K562 (cell line): ENCODE results near the gene XRCC2. TPM values are rescaled to one million over a fixed set of nuclear protein-coding genes. Genes with fewer than 3 reads are reported as not detected.

Experiments used
- ATAC-seq: fragments of 200-7000 bp; cut with Tn5 transposase; 3 replicates; pipeline ENCODE4 v1.9.1; 2020; ENCODE audit warnings: moderate library complexity
- BruUV-seq: library from RNA; stranded (reverse); fragments of 400-500 nt; replicated peaks from 2 replicates; lab custom pipeline; 2021; lab: Mats Ljungman, UMichigan
- CTCF ChIA-PET: fragments of 300-600 bp; formaldehyde crosslinking; extraction: SDS; loops from one replicate; lab custom pipeline; 2021; ENCODE audit warnings: low intra/inter-chr PET ratio; lab: Yijun Ruan, JAX
- POLR2A ChIA-PET: fragments of 300-600, 350-650 bp; sonication (Branson Sonifier 250); formaldehyde crosslinking; extraction: SDS; loops from one replicate; lab custom pipeline; 2021; ENCODE audit warnings: antibody characterized with exemption, inconsistent platforms; lab: Yijun Ruan, JAX
- DNase-seq, 4 experiments: peaks; one replicate each; pipeline versions ENCODE4 v3.0.0 to v3.0.0-alpha.2; 2011 to 2018; ENCODE audit warnings: low spot score in 3 of 4, mixed read lengths in 3 of 4; ENCODE audit errors: extremely low read depth in 1 of 4
- FAIRE-seq: peaks from 2 replicates; lab custom pipeline; 2011; peaks lifted over from hg19 to GRCh38; lab: Jason Lieb, UNC
- H2AFZ ChIP-seq: 2 replicates; pipeline ENCODE4 v1.6.0; 2011; ENCODE audit warnings: low read depth, low read length, control low read depth, inconsistent platforms
- H3K27ac ChIP-seq: fragments of 200-600 bp; 3 replicates; pipeline ENCODE4 v1.8.0; 2011; ENCODE audit warnings: low read depth, mild to moderate bottlenecking, control low read depth, inconsistent platforms, low read length, moderate library complexity, mixed read lengths; ENCODE audit errors: extremely low read depth
- H3K27me3 ChIP-seq, 2 experiments: fragments of 300-600 bp in 1 of 2; 2 replicates in 1 of 2; 3 replicates in 1 of 2; pipeline versions ENCODE4 v1.6.0 to v1.8.0; 2011; ENCODE audit warnings: inconsistent platforms in 2 of 2, low read length in 2 of 2, mild to moderate bottlenecking in 1 of 2, mixed read lengths in 1 of 2, moderate library complexity in 1 of 2; ENCODE audit not compliant: control insufficient read depth in 2 of 2, insufficient read depth in 2 of 2
- H3K36me3 ChIP-seq: fragments of 300-600 bp; 3 replicates; pipeline ENCODE4 v1.8.0; 2011; ENCODE audit warnings: mild to moderate bottlenecking, low read length, inconsistent platforms; ENCODE audit not compliant: control insufficient read depth, insufficient read depth
- H3K4me1 ChIP-seq, 2 experiments: fragments of 200-600 bp in 1 of 2; replicated peaks in 1 of 2; 2 replicates in 1 of 2; 3 replicates in 1 of 2; pipeline versions ENCODE4 v1.5.1 to v1.8.0; 2011; ENCODE audit warnings: inconsistent platforms in 2 of 2, low read length in 2 of 2, mild to moderate bottlenecking in 1 of 2, mixed read lengths in 1 of 2, moderate library complexity in 1 of 2; ENCODE audit not compliant: control insufficient read depth in 2 of 2, insufficient read depth in 2 of 2
- H3K4me2 ChIP-seq: 2 replicates; pipeline ENCODE4 v1.6.1; 2011; ENCODE audit warnings: low read length, control low read depth, inconsistent platforms, mixed read lengths; ENCODE audit not compliant: insufficient read depth
- H3K4me3 ChIP-seq: fragments of 200-600 bp; sonication (generic), shearing (Covaris generic); 2 replicates; pipeline ENCODE4 v1.5.1; 2016; ENCODE audit warnings: control low read depth, inconsistent platforms
- H3K79me2 ChIP-seq: fragments of 200-600 bp; 3 replicates; pipeline ENCODE4 v1.8.0; 2011; ENCODE audit warnings: low read length, inconsistent platforms; ENCODE audit not compliant: control insufficient read depth, insufficient read depth
- H3K9ac ChIP-seq, 2 experiments: 2 replicates each; pipeline versions ENCODE4 v1.6.0 to v1.6.1; 2011; ENCODE audit warnings: low read depth in 2 of 2, low read length in 2 of 2, control low read depth in 1 of 2, inconsistent platforms in 1 of 2, mild to moderate bottlenecking in 1 of 2, mixed read lengths in 1 of 2; ENCODE audit not compliant: insufficient read depth in 1 of 2
- H3K9me1 ChIP-seq: one replicate; pipeline ENCODE4 v1.6.0; 2011; ENCODE audit warnings: inconsistent platforms, mild to moderate bottlenecking, low read length, moderate library complexity; ENCODE audit not compliant: control insufficient read depth, insufficient read depth
- H3K9me3 ChIP-seq: replicated peaks from 2 replicates; pipeline ENCODE4 v1.5.1; 2011; ENCODE audit warnings: low read depth, low read length, inconsistent platforms; ENCODE audit not compliant: control insufficient read depth, insufficient read depth
- H4K20me1 ChIP-seq: replicated peaks from 2 replicates; pipeline ENCODE4 v1.6.1; 2011; ENCODE audit warnings: low read length, inconsistent platforms, mixed read lengths; ENCODE audit not compliant: control insufficient read depth, insufficient read depth
- EP400 ChIP-seq: fragments of 450-650 bp; IDR thresholded peaks from 2 replicates; pipeline ENCODE4 v1.6.1; 2017; ENCODE audit warnings: antibody characterized with exemption, mild to moderate bottlenecking, moderate library complexity
- MEF2A ChIP-seq: IDR thresholded peaks from 2 replicates; pipeline ENCODE4 v1.6.1; 2011; ENCODE audit warnings: low read depth, mild to moderate bottlenecking, low read length, moderate library complexity; ENCODE audit not compliant: control insufficient read depth
- MEIS2 ChIP-seq: fragments of 450-650 bp; IDR thresholded peaks from 2 replicates; pipeline ENCODE4 v1.6.1; 2014; ENCODE audit warnings: mild to moderate bottlenecking; ENCODE audit not compliant: partially characterized antibody
- NFE2L1 ChIP-seq: fragments of 450-650 bp; IDR thresholded peaks from 2 replicates; pipeline ENCODE4 v1.6.1; 2016; ENCODE audit warnings: missing genetic modification characterization, low read depth, mild to moderate bottlenecking, missing compliant biosample characterization, moderate library complexity, borderline replicate concordance
- NR2F6 ChIP-seq: fragments of 450-650 bp; formaldehyde crosslinking; IDR thresholded peaks from 2 replicates; pipeline ENCODE4 v1.4.0; 2020; ENCODE audit warnings: mild to moderate bottlenecking
- POLR2AphosphoS5 ChIP-seq: IDR thresholded peaks from 2 replicates; pipeline ENCODE4 v1.6.1; 2011; ENCODE audit warnings: mild to moderate bottlenecking, low read depth, low read length, moderate library complexity; ENCODE audit not compliant: control insufficient read depth, insufficient read depth
- SIN3B ChIP-seq: fragments of 450-650 bp; IDR thresholded peaks from 2 replicates; pipeline ENCODE4 v1.6.1; 2017; ENCODE audit warnings: low read depth, mild to moderate bottlenecking, moderate library complexity
- WGBS: fragments of 100-300 bp; shearing (Covaris generic); methylation state at CpG from one replicate; pipeline ENCODE4 v1.1.6; 2016; ENCODE audit warnings: low coverage, mixed read lengths; ENCODE audit not compliant: insufficient coverage; ENCODE audit errors: missing lambda C conversion rate; 5-methylcytosine and 5-hydroxymethylcytosine counted together
- in situ Hi-C: fragments of 300-500 bp; cut with MboI; formaldehyde crosslinking; loops from 4 replicates; pipeline ENCODE4 v1.15.0; 2018; ENCODE audit warnings: inconsistent platforms, mixed read lengths
- intact Hi-C: fragments of 100-400 bp; cut with micrococcal nuclease; formaldehyde crosslinking; loops from 2 replicates; pipeline ENCODE4 v1.14.2; 2022
- polyA plus RNA-seq, 8 experiments: library from polyadenylated mRNA; depleted of rRNA in 4 of 8; stranded (reverse) in 5 of 8; unstranded in 3 of 8; fragments of >200 nt; fragmentation: Nextera tagmentation in 2 of 8; fragmentation: Illumina TruSeq in 1 of 8; extraction: Ambion mirVana in 2 of 8; extraction: Trizol in 1 of 8; gene quantifications; 2 replicates each; pipeline versions ENCODE4 v1.2.1 to v1.2.3, GENCODE V29; 2011 to 2014; ENCODE audit warnings: inconsistent platforms in 1 of 8, missing spikeins in 1 of 8
- total RNA-seq, 7 experiments: library from RNA; depleted of rRNA in 6 of 7; stranded (reverse); fragments of >200 nt in 6 of 7; fragmentation: Illumina TruSeq in 2 of 7; extraction: Trizol in 2 of 7; gene quantifications; 2 replicates each; pipeline versions ENCODE4 v1.2.1 to v1.2.3, GENCODE V29; 2011 to 2021; ENCODE audit warnings: low replicate concordance in 1 of 7
- TF ChIP-seq, protein P1 (sequence below): fragments of 250-450 bp; sonication (Bioruptor Pico); IDR thresholded peaks from 2 replicates; pipeline ENCODE4 v1.4.0; 2020
- TF ChIP-seq, protein P2 (sequence below): fragments of 450-650 bp; formaldehyde crosslinking; IDR thresholded peaks from 2 replicates; pipeline ENCODE4 v1.4.0; 2020; ENCODE audit warnings: mild to moderate bottlenecking
- TF ChIP-seq, protein P3 (sequence below), 2 experiments: fragments of 450-650 bp in 1 of 2; sonication (generic) in 1 of 2; formaldehyde crosslinking in 1 of 2; IDR thresholded peaks in 1 of 2; conservative IDR thresholded peaks in 1 of 2; 2 replicates each; pipeline versions ENCODE4 v1.6.1 to v1.8.1; 2016 to 2023; ENCODE audit warnings: mild to moderate bottlenecking in 2 of 2, moderate library complexity in 2 of 2, inconsistent platforms in 1 of 2, missing genetic modification reagents in 1 of 2
- TF ChIP-seq, protein P4 (sequence below): fragments of 450-650 bp; IDR thresholded peaks from 2 replicates; pipeline ENCODE4 v1.6.1; 2016; ENCODE audit warnings: missing biosample characterization, missing genetic modification characterization

Gene XRCC2
- total and polyA plus RNA-seq, 9 of the 15 experiments (the other 6 are each of a cell fraction or from before 2014, with no cell fraction given): 16.2 to 58.0 (median 39.8) TPM

GRCh38 chr7:152633504-152633903, 42.4 kb downstream of the XRCC2 start (continued):
- TF ChIP-seq POLR2AphosphoS5 (no peak), SIN3B (no peak)
- TF ChIP-seq, protein P1, sequence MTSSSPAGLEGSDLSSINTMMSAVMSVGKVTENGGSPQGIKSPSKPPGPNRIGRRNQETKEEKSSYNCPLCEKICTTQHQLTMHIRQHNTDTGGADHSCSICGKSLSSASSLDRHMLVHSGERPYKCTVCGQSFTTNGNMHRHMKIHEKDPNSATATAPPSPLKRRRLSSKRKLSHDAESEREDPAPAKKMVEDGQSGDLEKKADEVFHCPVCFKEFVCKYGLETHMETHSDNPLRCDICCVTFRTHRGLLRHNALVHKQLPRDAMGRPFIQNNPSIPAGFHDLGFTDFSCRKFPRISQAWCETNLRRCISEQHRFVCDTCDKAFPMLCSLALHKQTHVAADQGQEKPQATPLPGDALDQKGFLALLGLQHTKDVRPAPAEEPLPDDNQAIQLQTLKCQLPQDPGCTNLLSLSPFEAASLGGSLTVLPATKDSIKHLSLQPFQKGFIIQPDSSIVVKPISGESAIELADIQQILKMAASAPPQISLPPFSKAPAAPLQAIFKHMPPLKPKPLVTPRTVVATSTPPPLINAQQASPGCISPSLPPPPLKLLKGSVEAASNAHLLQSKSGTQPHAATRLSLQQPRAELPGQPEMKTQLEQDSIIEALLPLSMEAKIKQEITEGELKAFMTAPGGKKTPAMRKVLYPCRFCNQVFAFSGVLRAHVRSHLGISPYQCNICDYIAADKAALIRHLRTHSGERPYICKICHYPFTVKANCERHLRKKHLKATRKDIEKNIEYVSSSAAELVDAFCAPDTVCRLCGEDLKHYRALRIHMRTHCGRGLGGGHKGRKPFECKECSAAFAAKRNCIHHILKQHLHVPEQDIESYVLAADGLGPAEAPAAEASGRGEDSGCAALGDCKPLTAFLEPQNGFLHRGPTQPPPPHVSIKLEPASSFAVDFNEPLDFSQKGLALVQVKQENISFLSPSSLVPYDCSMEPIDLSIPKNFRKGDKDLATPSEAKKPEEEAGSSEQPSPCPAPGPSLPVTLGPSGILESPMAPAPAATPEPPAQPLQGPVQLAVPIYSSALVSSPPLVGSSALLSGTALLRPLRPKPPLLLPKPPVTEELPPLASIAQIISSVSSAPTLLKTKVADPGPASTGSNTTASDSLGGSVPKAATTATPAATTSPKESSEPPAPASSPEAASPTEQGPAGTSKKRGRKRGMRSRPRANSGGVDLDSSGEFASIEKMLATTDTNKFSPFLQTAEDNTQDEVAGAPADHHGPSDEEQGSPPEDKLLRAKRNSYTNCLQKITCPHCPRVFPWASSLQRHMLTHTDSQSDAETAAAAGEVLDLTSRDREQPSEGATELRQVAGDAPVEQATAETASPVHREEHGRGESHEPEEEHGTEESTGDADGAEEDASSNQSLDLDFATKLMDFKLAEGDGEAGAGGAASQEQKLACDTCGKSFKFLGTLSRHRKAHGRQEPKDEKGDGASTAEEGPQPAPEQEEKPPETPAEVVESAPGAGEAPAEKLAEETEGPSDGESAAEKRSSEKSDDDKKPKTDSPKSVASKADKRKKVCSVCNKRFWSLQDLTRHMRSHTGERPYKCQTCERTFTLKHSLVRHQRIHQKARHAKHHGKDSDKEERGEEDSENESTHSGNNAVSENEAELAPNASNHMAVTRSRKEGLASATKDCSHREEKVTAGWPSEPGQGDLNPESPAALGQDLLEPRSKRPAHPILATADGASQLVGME (CRISPR knock-in tag): no peak

- peak overlapping the region; percentile 48 for H3K4me2 ChIP-seq
- TF ChIP-seq, protein P2, sequence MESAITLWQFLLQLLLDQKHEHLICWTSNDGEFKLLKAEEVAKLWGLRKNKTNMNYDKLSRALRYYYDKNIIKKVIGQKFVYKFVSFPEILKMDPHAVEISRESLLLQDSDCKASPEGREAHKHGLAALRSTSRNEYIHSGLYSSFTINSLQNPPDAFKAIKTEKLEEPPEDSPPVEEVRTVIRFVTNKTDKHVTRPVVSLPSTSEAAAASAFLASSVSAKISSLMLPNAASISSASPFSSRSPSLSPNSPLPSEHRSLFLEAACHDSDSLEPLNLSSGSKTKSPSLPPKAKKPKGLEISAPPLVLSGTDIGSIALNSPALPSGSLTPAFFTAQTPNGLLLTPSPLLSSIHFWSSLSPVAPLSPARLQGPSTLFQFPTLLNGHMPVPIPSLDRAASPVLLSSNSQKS (CRISPR knock-in tag): no peak
- TF ChIP-seq, protein P3, sequence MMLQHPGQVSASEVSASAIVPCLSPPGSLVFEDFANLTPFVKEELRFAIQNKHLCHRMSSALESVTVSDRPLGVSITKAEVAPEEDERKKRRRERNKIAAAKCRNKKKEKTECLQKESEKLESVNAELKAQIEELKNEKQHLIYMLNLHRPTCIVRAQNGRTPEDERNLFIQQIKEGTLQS (IDR thresholded peaks at IDR 0.05): peak; percentile 68
- TF ChIP-seq, protein P3 (CRISPR knock-in tag; conservative IDR thresholded peaks at IDR 0.05): no peak
- TF ChIP-seq, protein P4, sequence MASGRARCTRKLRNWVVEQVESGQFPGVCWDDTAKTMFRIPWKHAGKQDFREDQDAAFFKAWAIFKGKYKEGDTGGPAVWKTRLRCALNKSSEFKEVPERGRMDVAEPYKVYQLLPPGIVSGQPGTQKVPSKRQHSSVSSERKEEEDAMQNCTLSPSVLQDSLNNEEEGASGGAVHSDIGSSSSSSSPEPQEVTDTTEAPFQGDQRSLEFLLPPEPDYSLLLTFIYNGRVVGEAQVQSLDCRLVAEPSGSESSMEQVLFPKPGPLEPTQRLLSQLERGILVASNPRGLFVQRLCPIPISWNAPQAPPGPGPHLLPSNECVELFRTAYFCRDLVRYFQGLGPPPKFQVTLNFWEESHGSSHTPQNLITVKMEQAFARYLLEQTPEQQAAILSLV (tag): no peak
- TF ChIP-seq NR2F6 (CRISPR knock-in tag) (no peak), MEIS2 (no peak), MEF2A (no peak), EP400 (no peak), NFE2L1 (no peak)
Measured at GRCh38 chr7:152633072-152633471, 42.9 kb downstream of the XRCC2 start.

More at GRCh38 chr7:152633072-152633471, 42.9 kb downstream of the XRCC2 start:
- DNase-seq (no peak), FAIRE-seq (peak; percentile 37), ATAC-seq (peak; percentile 61)
- no peaks in the 10 kb centered on the region for H3K79me2 ChIP-seq
- H2AFZ ChIP-seq: peak overlapping the region; percentile 73
- no peaks in the 10 kb centered on the region for H3K9me3 ChIP-seq
- BruUV-seq: no TSS peak
- intact Hi-C loops: no loop called here
- WGBS: 20% methylated on average over 8 of the region's 8 CpGs
- peak overlapping the region in 1 of 2 experiments; percentile 62; a peak in 1 of 4 replicates for H3K9ac ChIP-seq
- H3K27ac ChIP-seq: no peak overlapping the region
- in situ Hi-C loops: no loop called here
- CTCF ChIA-PET: interaction anchor here (0.7 kb wide), 1 partner anchor 380 kb away, joined by 3 read pairs; no protein-coding TSS in a partner anchor
- H4K20me1 ChIP-seq: no peaks in the 10 kb centered on the region
- POLR2A ChIA-PET: no interaction called here
- no peaks in the 10 kb centered on the region; a peak in 3 of 5 replicates for H3K27me3 ChIP-seq
- no peak overlapping the region for H3K4me3 ChIP-seq
- peaks cover 6 to 8% of the 10 kb centered on the region in 2 experiments; a peak in 2 of 5 replicates for H3K4me1 ChIP-seq
- no peaks in the 10 kb centered on the region for H3K36me3 ChIP-seq
- no peaks in the 10 kb centered on the region for H3K9me1 ChIP-seq
